ENCODE data around the gene IKBKE.

Gene IKBKE

DNA sequence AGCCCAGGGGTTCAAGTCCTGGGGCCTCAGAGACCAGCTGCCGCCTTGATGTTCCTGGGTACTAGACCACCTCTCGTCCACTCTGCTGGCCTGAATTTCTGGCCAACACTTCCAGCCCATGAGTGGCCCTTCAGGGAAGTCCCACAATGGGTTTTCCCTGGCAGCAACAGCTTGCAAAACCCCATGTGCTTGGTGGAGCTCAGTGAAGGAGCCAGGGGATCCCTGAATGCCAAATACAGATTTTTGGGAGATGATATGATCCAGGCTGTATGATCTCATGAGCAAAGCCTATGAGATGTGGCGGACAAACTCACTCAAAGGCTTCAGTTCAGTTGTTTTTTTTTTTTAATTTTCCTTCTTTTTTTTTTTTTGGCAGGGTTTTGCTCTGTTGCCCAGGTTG lies 27.5 kb downstream of the IKBKE start:
- no peak for DNase-seq

DNA sequence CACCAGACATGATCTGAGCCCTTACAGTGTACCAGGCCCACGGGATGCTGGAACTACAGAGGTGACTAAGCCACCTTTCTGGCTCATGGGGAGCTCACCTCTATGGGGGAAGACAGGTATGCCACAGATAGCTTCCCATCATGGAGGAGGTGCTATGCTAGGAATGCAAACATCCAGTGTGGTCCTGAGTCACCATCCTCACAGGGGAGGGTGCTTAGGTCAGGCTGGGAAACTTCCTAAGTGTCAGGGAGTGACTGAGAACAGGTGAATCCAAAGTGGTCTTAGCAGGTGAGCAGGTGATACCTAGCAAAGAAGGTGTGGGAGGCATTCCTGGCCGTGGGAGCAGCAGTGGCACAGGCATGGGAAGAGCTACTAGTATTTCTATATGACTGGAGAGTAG lies 28.4 kb downstream of the IKBKE start:
- no peak for DNase-seq

DNA sequence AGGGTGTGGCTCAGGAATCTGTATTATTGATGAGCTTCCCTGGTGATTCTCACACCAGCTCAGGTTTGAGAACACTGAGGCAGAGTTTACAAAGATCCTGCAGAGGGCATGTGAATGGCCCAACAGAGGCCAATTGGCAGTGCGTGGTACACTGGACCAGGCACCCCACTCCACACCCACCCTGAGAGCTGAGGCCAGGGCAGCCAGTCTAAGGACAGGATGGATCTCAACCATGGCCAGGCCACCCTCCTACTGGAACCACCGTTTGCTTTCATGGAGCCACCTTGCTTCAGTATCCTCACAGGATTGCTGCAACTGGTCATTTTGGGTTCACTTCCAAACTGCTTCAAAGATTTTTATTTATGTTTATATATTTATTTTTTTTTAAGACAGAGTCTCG lies 29.8 kb downstream of the IKBKE start:
- DNase-seq, result no peak

DNA sequence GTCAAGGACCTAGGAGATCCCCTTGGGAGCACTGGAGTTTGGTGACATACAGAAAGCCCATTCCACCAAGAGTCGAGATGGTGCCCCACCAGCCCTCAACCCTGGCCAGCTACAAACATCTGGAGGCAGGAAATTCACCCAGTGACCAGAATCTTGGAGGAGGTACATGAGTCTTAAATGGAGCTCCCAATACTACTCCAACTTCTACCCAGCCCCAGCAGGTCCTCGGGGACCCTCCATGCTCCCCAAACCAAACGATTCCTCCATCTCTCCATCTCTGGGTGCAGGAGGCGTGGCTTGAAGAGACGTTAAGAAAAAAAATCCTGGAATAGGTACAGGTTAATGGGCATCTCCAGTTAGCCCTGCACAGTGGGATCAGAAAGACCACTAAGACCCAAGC lies 31.6 kb downstream of the IKBKE start:
- DNase-seq, result no peak

DNA sequence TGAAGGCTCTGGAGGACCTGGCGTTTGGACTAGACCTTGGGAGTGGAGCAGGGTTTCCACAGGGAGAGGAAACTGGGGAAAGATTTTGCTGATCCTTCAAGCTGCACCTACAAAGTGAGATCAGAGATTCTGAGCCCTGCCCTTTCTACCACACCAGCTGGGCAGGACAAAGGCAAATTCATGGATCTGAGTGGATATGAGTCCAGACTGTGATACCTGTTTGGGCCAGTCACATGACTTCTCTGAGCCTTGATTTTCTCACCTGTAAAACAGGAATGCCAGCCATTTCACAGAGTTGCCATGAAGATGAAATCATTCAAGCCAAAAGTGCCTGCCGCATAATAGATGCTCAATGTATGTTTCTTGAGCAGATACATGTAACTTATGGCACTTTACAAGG lies 32.1 kb downstream of the IKBKE start:
- no peak for DNase-seq

DNA sequence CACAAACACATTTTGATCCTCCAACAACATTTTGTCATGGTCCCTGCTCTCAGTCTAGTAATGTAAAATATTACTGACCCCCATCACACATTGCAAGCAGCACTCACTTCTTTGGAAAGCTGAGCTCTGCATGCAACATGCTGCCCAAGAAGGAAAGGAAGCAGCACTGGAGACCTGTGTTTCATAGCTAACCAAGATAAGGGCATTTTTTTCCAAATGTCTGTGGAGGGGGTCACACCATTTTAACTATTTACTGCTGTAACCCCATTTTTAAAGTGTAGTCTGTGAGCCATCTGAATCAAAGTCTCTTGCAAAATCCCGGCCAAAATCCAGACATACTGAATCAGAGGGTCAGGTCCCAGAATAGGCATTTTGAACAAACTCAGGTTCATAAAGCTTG lies 32.5 kb downstream of the IKBKE start:
- no peak for DNase-seq

DNA sequence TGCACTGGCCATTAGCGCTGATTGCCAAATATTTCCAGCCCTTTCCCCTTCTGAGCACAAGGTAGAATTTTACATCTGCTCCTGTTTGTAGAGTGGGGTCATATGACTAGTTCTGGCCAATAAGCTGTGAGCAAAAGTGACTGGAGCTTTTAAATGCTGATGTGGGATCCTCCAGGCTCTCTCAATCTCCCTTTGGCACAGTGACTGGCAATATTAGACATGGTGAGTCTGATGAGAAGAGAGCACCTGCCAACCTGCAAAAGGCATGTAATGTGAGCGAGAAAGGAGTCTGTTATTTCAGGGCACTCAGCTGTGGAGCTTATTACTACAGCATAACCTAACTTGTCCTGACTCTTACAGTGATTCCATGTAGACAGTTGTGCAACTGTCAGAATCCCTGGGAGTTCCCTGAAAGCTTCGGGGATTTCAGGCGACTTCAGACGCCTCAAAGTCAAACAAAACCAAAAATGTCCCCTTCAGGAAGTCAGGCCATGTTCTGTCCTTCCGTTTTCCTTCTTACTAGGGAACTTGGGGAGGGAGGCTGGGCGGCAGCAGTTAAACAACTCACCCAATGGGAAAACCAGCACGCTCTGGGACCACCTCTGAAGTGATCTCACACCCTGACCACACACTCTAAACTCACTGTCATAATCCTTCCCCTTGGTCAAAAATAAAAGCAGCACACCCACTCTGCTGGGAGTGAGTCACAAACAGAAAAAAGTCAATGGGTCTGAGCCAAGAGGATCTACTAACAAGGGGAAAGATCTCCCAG lies 33.5 kb downstream of the IKBKE start:
- DNase-seq, result no peak

DNA sequence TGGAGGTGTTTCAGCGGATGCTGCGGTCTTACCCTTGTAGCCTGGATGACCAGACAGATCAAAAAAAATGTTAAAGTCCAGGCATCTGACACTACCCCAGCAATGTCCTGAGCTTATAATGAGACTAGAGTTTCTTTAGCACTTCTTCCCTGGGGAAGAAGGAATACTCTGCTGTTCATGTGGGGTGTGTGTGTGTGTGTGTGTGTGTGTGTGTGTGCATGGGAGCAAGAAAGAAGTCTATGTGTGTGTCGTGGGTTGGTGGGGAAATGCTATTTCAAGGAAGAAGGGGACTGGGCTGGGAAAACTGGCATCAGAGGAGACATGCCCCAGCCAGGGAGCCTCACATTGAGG lies 34.1 kb downstream of the IKBKE start:
- no peak for DNase-seq

DNA sequence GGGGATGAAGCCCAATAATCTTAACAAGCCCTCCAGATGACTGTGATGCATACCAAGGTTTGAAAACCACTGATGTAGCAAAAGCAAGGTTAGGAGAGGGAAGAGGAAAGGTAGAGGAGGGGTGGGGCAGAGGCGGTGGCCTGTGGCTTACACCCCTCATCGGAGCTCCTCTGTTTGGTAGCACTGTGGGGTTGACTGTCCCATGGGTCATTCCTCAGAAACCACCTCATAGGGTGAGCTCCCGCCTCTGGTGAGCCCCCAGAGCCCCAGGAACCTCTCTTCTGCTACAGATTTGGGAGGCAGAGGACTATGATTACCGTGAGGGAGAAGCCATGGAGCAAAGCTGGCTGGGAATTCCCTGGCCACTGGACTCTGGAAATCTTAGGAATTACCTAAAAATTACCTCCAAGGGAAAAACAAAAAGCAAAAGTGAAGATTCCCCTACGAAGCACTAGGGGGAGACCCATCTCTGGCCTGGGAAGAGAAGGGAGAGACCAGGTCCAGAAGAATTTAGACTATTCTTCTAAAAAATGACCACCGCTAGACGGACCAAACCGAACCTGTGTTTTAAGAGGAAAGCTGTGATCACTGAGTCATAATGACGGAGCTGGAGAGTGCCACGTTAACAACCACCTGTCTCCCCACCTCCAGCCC lies 35.6 kb downstream of the IKBKE start:
- DNase-seq, result no peak

DNA sequence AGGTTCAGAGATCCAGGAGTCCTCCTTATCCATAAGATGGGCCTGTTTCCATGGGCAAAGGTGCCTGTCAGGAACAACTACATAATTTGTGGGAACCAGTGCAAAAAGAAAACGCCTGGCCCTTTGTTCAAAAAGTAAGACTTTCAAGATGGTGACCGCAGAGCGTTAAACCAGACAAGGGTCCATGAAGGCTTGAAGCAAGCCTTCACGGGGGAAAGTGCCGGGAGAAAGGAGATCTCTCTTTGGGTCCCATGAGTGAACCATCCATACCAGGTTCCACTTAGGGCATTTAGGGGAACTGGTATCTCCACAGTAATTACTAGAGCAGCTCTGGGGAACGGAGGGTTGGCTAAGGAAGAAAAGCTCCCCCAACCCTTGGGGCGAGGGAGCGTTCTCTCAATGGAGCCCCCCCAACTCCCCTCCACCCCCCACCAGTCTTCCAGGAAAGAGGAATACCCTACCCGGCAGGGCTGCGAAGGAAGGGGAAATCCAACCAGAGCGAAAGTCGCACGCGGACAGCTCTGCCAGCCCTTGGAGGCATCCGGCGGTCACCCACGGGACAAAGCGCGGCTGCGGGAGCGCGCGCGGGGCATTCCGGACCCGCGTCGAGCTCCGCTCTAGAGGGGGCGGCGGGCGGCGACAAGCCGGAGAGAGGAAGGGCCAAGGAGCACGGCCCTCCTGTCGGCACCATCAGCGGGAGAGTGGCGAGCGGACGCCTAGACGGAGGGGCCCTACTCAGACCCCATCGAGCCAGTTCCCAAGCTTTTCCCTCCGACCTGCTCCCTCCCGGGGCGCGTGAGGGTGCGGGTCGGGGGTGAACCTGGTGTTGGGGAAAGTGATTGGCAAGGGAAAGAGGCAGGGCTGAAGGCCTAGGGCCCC lies 36.4 kb downstream of the IKBKE start:
- no peak for DNase-seq

DNA sequence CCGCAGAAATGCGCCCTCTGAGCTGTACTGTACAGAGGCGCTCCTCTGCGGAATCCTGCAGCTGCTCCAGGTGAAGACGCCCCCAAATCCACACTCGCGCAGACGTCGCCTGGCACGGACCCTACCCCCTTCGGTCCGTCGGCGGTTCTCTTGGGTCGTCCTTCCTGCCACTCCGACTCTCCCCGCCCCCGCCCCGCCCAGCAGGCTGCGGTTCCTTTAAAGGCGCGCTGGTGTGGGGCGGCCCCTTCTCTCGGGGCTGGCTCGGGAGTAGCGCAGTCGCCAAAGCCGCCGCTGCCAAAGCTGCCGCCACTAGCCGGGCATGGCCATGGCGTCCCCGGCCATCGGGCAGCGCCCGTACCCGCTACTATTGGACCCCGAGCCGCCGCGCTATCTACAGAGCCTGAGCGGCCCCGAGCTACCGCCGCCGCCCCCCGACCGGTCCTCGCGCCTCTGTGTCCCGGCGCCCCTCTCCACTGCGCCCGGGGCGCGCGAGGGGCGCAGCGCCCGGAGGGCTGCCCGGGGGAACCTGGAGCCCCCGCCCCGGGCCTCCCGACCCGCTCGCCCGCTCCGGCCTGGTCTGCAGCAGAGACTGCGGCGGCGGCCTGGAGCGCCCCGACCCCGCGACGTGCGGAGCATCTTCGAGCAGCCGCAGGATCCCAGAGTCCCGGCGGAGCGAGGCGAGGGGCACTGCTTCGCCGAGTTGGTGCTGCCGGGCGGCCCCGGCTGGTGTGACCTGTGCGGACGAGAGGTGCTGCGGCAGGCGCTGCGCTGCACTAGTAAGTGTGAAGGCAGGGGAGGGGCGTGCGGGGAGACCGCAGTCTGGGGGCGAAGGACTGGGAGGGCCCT lies 37.2 kb downstream of the IKBKE start, which contains the start of gene RASSF5:
RASSF5 (plus strand) TSS at position 248 of the 846 bp plus-strand sequence; CDS start at position 320, 72 bp downstream.
- peak in 1 of 2 donors; percentile 37 for DNase-seq

DNA sequence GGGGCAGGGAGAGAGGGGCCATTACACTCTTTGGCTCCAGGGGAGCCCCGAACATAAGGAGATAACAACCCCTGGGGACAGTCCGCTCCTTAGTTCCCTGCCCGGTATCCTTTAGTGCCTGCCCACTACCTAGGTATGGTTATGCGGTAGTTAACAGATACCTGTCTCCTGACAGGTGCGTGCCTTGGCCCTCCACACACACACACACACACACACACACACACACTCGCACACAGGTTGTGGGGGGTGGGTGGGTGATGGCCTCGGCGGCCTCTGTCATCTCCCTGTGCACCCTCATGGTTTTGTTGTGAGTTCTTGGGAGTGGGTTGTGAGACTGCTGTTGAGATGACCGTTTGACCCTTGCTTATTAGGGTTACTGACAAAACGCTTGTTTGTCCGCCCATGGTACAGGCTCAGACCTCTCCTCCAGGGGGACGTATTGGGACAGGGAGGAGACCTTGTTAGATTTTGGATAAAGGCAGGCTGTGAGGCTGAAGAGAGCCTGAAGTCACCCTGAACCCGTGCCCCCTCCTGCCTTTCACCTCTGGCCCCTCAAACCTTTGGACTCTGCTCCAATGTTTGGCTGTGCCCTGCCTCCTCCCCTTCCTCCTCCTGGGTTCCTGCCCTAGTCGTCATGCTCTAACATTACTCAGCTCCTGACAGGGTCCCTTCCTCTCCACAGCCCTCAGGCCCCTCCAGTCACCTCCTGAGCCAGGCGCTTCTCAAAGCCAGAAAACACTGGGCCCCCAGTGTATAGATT lies 38.0 kb downstream of the IKBKE start:
- DNase-seq, result no peak

DNA sequence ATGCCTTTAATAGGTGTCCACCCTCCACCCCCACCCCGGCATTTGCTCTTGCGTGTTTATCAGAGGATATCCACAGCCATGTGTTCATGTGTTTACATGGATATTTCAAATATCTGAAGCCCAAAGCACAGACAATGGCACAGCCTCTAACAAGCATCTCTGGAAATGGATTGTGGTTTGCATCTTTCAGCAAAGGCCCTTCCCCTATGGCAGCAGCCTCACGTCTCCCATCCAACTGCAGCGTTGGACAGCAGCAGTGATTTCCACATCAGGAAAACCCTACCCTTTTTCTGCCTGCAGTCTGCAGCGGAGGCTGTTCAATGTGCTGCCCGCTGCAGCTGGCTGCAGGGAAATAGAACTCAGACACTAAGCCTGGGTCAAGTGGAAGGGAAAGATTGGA lies 38.7 kb downstream of the IKBKE start:
- no peak for DNase-seq

DNA sequence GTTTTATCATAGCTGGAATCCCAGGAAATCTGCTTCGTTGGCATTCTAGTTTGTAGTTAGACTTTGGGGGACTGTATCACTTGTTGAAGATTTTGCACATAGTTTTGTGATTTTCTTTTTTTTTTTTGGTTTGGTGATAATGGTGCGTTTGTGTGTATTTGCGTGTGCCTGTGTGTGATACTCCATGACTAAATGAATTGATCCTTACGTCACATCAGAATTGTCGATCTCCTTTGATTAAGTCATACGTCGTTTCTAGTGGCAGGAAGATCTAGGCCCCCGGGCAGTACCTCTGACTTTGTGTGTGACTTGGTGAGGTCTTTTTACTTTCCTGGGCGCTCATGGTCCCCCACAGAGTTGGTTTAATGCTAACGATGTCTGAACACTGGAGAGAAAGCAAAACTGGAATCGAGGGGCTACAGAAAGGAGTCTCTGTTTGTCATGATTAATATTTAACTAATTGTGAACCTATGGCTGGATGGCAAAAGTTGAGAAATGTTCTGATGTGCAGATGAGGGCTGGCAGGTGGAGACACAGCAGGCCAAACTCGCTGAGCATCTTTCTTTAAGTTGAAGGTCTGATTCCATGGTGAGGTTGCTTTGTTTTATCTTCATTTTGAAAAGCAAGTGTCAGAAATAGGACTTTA lies 39.5 kb downstream of the IKBKE start:
- no peak for DNase-seq

DNA sequence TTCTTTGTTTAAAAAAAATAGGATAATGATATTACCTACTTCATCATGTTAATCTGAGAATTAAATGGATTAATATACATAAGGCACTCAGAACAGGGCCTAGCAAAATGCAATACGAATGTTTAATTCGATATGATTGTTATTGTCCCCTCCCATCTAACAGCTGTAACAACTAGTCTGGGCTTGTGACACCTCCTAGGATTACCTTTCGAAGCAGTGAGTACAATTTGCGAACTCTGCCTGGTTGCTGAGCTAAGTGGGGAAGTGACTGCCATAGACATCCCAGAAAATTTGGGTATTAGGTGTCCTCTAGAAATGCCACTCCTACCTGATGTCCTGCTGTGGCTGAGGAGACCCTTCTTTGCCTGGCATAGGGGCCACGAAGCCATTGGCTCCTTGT lies 40.1 kb downstream of the IKBKE start:
- DNase-seq, result no peak

DNA sequence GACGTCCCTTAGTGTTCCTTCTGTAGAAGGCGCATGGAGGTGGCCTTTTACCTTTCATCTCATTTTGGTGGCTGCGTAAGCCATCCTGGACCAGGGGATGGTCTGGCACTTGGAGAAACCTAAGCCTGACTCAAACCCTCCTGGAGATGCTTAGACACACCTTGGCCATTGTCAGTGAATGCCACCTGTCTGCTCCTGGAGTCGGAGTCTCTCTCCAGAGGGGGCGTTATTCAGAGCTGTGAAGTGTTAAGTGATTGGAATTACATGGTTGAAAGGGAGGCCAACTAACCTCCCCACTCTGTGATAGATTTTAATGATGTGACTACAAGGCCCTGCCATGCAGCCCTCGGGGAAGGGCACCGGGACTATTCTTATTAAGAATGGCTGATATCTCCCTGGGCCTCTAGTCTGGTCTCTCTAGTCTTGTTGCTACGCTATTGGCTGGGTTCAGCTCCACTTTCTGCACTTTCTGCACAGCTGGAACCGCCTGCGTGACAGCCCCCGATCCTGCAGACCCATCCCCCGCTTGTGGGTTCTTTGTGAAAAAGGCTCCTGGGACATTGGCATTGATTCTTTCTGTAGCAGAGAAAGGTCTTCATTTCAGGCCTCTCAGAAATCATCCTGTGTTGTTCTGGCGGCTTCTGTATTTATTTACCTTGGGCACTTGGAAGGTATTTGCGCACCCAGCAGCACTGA lies 41.2 kb downstream of the IKBKE start:
- DNase-seq, result no peak

DNA sequence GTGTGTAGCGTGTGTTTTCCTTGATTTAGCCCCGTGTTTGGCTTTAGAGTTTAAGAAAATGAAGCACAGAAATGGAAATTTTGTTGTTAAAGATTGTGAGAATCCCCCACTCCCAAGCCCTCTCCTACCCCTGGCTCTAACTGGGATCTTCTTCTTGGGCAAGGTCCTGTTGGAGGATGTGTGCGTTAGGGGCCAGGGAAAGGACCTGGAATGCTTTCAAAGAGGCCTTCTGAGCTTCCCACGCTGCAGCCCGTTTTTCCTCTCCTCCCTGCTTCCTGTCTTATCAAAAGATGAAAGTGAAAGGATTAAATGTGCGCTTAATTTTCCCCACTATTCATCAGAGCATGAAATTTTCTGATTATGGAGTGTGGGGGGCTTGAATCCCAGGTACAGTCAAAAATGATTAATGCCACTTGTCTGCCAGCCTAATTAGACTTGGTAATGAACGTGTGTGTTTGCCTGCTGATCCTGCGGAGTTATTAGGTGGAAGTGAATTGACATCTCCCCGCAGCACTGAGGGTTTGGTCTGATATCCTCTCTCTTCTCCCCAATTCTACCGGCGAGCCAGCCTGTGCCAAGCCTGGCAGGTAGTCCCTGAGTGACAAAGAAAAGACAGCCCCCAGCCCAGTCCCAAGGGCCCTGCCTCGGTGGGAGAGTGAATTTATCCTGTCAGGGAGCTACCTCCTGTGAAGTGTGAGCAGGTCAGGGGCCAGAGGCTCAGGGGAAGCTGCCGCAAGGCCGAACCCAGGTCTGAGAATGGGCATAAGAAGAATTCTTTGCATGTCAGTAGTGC lies 42.0 kb downstream of the IKBKE start:
- DNase-seq, result no peak

DNA sequence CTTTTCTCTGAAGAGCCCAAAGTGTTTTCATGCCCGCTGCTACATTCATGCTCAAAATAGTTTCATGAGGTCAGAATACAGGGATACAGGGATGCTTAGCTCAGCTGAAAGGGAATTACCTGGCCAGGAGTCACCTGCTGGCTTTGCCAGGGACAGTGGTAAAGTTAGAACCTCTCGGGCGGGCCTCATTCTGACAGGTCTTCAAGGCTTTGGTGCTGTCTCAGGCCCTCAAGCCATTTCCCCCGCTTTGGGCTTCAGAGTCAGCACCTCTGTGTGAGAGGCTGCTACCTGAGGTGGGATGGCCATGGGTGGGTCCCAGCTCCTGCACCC lies 42.5 kb downstream of the IKBKE start:
- no peak for DNase-seq

DNA sequence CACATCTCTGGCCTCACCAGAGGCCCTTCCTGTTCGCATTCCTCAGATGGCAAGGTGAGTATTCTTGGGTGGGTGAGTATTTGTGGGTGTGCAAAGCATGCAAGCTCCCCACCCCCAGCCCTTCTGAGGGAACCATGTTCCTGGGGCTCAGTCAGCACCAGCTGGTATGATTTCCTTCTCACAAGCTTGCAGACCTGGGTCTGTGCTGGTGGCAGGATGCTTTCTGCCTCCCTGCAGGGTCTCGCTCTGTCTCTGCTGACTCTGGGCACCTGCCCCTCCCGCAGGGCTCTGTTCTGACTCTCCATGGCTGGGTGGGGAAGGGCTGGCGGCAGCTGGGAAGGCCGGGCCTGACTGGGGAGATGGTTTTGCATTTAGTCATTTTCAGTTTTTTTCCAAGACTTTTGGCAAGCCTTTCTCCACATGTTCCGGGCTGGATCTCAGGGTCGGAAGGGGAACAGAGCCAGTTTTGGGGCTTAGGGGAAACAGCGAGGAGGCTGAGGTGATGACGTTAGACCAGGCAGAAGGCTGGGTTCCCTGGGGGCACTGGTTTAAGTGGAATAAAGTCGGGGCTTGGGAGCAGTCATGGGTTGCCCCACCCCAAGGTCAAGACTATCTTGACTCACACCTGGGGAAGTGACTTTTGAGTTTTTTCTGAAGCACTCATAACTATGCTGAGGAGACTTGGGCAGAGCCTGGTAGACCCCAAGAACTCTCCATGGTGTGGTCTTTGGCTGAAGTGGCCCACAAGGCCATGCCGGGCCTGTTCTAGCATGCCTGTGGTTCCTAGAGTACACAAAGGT lies 43.2 kb downstream of the IKBKE start:
- no peak for DNase-seq

Data from hippocampal formation (tissue), 2 donors.